ENCODE results near the gene GARRE1.

GRCh38 chr19:34214040-34214439 is 40.3 kb upstream of the GARRE1 start:
- TF ChIP-seq, protein P1, sequence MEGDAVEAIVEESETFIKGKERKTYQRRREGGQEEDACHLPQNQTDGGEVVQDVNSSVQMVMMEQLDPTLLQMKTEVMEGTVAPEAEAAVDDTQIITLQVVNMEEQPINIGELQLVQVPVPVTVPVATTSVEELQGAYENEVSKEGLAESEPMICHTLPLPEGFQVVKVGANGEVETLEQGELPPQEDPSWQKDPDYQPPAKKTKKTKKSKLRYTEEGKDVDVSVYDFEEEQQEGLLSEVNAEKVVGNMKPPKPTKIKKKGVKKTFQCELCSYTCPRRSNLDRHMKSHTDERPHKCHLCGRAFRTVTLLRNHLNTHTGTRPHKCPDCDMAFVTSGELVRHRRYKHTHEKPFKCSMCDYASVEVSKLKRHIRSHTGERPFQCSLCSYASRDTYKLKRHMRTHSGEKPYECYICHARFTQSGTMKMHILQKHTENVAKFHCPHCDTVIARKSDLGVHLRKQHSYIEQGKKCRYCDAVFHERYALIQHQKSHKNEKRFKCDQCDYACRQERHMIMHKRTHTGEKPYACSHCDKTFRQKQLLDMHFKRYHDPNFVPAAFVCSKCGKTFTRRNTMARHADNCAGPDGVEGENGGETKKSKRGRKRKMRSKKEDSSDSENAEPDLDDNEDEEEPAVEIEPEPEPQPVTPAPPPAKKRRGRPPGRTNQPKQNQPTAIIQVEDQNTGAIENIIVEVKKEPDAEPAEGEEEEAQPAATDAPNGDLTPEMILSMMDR (IDR thresholded peaks at IDR 0.05), result no peak
- no peak for TF ChIP-seq POLR2AphosphoS5 (IDR thresholded peaks at IDR 0.05)
- no peak for TF ChIP-seq EP300 (IDR thresholded peaks at IDR 0.05)

All from stomach (tissue), 4 donors.